ENCODE results near the gene GSTA1.
"Not testable (repeated sequence)": the region's sequence is repeated elsewhere in the genome, so short reads cannot be mapped to it uniquely, and the experiment has no call there.

GSTA1 gene

DNA sequence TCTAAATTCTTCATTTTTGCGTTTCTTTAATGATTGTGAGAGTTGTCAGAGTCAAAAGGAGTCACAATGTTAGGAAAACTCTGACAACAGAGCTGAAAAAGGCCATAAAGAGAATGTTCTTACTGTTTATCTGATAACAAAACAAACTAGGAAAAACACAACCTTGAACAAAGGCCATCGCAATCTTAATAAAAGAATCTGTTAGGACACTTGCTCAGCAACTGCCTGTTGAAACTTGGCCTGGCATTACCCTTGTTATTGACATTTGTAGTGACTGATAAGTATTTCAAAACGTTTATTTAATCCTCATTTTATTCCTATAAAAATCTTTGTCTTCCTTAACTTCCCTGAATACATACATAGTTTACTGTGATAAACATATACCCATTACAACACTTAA, 15.7 kb downstream of the GSTA1 start:
- DNase-seq: no peak
- Mint-ChIP-seq H3K9me3 (peaks cover 11 to 12% of the 10 kb centered on the region in 2 donors), H3K4me1 (no peaks in the 10 kb centered on the region), H3K27ac (no peak overlapping the region), H3K4me3 (no peak overlapping the region), H3K36me3 (peaks cover 0 to 2% of the 10 kb centered on the region in 2 donors), H3K27me3 (peaks cover 8 to 18% of the 10 kb centered on the region in 2 donors)
- no peak for ATAC-seq (replicated peaks)

DNA sequence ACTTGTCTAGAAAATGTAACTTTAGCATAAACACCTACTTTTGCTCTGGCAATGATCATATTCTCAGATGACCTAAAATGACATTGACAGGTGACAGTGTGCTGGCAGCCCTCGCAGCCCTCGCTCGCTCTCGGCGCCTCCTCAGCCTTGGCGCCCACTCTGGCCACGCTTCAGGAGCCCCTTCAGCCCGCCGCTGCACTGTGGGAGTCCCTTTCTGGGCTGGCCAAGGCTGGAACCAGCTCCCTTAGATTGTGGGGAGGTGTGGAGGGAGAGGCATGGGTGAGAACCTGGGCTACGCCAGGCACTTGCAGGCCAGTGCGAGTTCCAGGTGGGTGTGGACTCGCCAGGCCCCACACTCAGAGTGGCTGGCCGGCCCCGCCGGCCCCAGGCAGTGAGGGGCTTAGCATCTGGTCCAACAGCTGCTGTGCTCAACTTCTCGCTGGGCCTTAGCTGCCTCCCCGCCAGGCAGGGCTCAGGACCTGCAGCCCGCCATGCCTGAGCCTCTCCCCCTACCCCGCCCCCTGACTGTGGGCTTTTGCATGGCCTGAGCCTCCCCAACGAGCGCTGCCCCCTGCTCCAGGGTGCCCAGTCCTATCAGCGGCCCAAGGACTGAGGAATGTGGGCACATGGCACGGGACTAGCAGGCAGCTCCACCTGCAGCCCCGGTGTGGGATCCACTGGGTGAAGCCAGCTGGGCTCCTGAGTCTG, 17.2 kb downstream of the GSTA1 start:
- DNase-seq: no peak
- ATAC-seq (replicated peaks): no peak
- Mint-ChIP-seq H3K9me3 (peaks cover 5 to 7% of the 10 kb centered on the region in 2 donors), H3K36me3 (no peaks in the 10 kb centered on the region), H3K4me3 (no peak overlapping the region), H3K4me1 (no peaks in the 10 kb centered on the region), H3K27me3 (peaks cover 12% of the 10 kb centered on the region in 2 donors), H3K27ac (no peak overlapping the region)

GRCh38 chr6:52782696-52783274, 20.8 kb downstream of the GSTA1 start:
- not testable (repeated sequence) for ATAC-seq (replicated peaks); DNase-seq; H3K27ac Mint-ChIP-seq; H3K4me3 Mint-ChIP-seq; H3K9me3 Mint-ChIP-seq; H3K36me3 Mint-ChIP-seq; H3K4me1 Mint-ChIP-seq
- H3K27me3 Mint-ChIP-seq: peaks cover 16 to 20% of the 10 kb centered on the region in 2 donors

- not testable (repeated sequence) for H3K9me3 Mint-ChIP-seq; H3K36me3 Mint-ChIP-seq; ATAC-seq (replicated peaks); H3K27ac Mint-ChIP-seq; H3K4me1 Mint-ChIP-seq; H3K4me3 Mint-ChIP-seq; DNase-seq
- peaks cover 21 to 23% of the 10 kb centered on the region in 2 donors for H3K27me3 Mint-ChIP-seq
These were observed 21.4 kb downstream of the GSTA1 start for GRCh38 chr6:52782209-52782608.

- Mint-ChIP-seq H3K4me3 (no peak overlapping the region), H3K4me1 (no peaks in the 10 kb centered on the region), H3K27ac (no peak overlapping the region), H3K27me3 (peaks cover 25 to 32% of the 10 kb centered on the region in 2 donors), H3K9me3 (peaks cover 1 to 10% of the 10 kb centered on the region in 2 donors), H3K36me3 (no peaks in the 10 kb centered on the region)
- DNase-seq (no peak), ATAC-seq (replicated peaks) (no peak)
These were observed 24.4 kb downstream of the GSTA1 start for GRCh38 chr6:52779237-52779636.

DNA sequence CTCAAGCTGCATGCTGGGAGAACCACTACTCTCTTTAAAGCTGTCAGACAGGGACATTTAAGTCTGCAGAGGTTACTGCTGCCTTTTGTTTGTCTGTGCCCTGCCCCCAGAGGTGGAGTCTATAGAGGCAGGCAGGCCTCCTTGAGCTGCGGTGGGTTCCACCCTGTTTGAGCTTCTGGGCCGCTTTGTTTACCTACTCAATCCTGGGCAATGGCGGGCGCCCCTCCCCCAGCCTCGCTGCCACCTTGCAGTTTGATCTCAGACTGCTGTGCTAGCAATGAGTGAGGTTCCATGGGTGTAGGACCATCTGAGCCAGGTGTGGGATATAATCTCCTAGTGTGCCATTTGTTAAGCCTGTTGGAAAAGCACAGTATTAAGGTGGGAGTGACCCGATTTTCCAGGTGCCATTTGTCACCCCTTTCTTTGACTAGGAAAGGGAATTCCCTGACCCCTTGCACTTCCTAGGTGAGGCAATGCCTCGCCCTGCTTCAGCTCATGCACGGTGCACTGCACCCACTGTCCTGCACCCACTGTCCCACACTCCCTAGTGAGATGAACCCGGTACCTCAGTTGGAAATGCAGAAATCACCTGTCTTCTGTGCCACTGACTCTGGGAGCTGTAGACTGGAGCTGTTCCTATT, 26.8 kb downstream of the GSTA1 start:
- not testable (repeated sequence) for H3K4me3 Mint-ChIP-seq; ATAC-seq (replicated peaks); H3K4me1 Mint-ChIP-seq; H3K9me3 Mint-ChIP-seq; H3K27ac Mint-ChIP-seq; H3K36me3 Mint-ChIP-seq; DNase-seq
- H3K27me3 Mint-ChIP-seq: peaks cover 25 to 29% of the 10 kb centered on the region in 2 donors

- not testable (repeated sequence) for H3K27ac Mint-ChIP-seq; ATAC-seq (replicated peaks); H3K4me3 Mint-ChIP-seq; H3K36me3 Mint-ChIP-seq; H3K9me3 Mint-ChIP-seq; H3K4me1 Mint-ChIP-seq; DNase-seq
- H3K27me3 Mint-ChIP-seq: peaks cover 6 to 12% of the 10 kb centered on the region in 2 donors
These were observed 34.2 kb downstream of the GSTA1 start for GRCh38 chr6:52769399-52769798.

GRCh38 chr6:52767658-52768057, 36.0 kb downstream of the GSTA1 start:
- not testable (repeated sequence) for H3K27ac Mint-ChIP-seq; H3K4me1 Mint-ChIP-seq; DNase-seq; H3K4me3 Mint-ChIP-seq; ATAC-seq (replicated peaks); H3K9me3 Mint-ChIP-seq; H3K36me3 Mint-ChIP-seq
- peaks cover 6 to 18% of the 10 kb centered on the region in 2 donors for H3K27me3 Mint-ChIP-seq

DNA sequence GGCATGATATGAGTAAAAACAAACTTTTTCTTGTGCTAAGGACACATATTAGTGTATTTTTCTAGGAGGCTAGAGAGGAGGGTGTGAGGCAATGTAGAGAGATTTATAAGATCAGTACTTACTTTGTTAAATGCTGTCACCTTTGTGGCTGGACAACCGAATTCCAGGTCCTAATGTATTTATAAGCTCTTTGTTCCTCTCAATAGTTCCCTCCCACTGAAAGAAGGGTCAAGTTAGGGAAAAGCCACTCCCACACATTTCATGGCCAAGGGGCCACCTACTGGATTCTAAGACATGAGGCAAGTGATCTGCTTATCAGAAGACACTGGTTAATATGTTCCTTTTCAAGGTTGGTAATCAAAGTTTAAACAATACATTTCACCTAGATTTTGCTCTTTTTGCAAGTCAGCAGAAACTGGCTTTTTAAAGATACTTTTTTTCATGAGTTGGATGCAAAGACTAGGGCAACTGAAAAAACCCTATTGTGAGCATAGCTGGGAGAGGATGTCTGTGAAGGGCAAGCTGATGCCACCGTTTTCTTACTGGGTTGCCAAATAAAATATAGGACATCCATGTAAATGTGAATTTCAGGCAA, 40.2 kb downstream of the GSTA1 start, which contains the start of gene GSTA2:
GSTA2 (minus strand) TSS at position 154 of the 595 bp plus-strand sequence. CDS start 5,528 bp downstream, outside the sequence.
- not testable (repeated sequence) for H3K27ac Mint-ChIP-seq; H3K4me3 Mint-ChIP-seq; H3K9me3 Mint-ChIP-seq; ATAC-seq (replicated peaks); DNase-seq; H3K4me1 Mint-ChIP-seq; H3K36me3 Mint-ChIP-seq
- peaks cover 11 to 23% of the 10 kb centered on the region in 2 donors for H3K27me3 Mint-ChIP-seq

GRCh38 chr6:52761673-52762491, 41.7 kb downstream of the GSTA1 start:
- H3K27ac Mint-ChIP-seq; H3K4me3 Mint-ChIP-seq; H3K9me3 Mint-ChIP-seq; ATAC-seq (replicated peaks); DNase-seq; H3K4me1 Mint-ChIP-seq; H3K36me3 Mint-ChIP-seq: not testable (repeated sequence)
- peaks cover 15 to 23% of the 10 kb centered on the region in 2 donors for H3K27me3 Mint-ChIP-seq

GRCh38 chr6:52760105-52760765, 43.4 kb downstream of the GSTA1 start:
- Mint-ChIP-seq H3K4me1 (no peaks in the 10 kb centered on the region), H3K36me3 (no peaks in the 10 kb centered on the region), H3K27me3 (peaks cover 13 to 19% of the 10 kb centered on the region in 2 donors), H3K4me3 (no peak overlapping the region), H3K9me3 (no peaks in the 10 kb centered on the region), H3K27ac (no peak overlapping the region)
- DNase-seq (no peak), ATAC-seq (replicated peaks) (no peak)

- Mint-ChIP-seq H3K4me1 (no peaks in the 10 kb centered on the region), H3K4me3 (no peak overlapping the region), H3K9me3 (no peaks in the 10 kb centered on the region), H3K27me3 (peaks cover 14 to 19% of the 10 kb centered on the region in 2 donors), H3K27ac (no peak overlapping the region), H3K36me3 (no peaks in the 10 kb centered on the region)
- DNase-seq (no peak), ATAC-seq (replicated peaks) (no peak)
These were observed 44.5 kb downstream of the GSTA1 start for GRCh38 chr6:52759085-52759484.

GRCh38 chr6:52757651-52758338, 45.8 kb downstream of the GSTA1 start:
- not testable (repeated sequence) for ATAC-seq (replicated peaks); H3K27ac Mint-ChIP-seq; H3K36me3 Mint-ChIP-seq; H3K4me3 Mint-ChIP-seq; H3K4me1 Mint-ChIP-seq; DNase-seq; H3K9me3 Mint-ChIP-seq
- H3K27me3 Mint-ChIP-seq: peaks cover 18 to 19% of the 10 kb centered on the region in 2 donors
